NCI-H446 (cell line): Measurements from ENCODE around the gene F11R.
"Not testable (repeated sequence)": the region's sequence is repeated elsewhere in the genome, so short reads cannot be mapped to it uniquely, and the experiment has no call there.

Experiments
- DNase-seq, 2 experiments: peaks; one replicate each; lab custom pipeline; 2025; lab: John Stamatoyannopoulos, UW

F11R gene

GRCh38 chr1:161020509-161021164 lies at the start of gene F11R:
TSS of gene F11R (minus strand) at chr1:161021152. CDS start at chr1:161021073, 79 bp downstream.
- no peak for DNase-seq

GRCh38 chr1:161069731-161070270 lies 48.8 kb upstream of the F11R start, which contains the start of gene ARHGAP30:
TSS of gene ARHGAP30 (minus strand) at chr1:161069891. CDS start at chr1:161069624, 267 bp downstream.
- DNase-seq = no peak

- DNase-seq = no peak
These were observed 48.3 kb upstream of the F11R start for GRCh38 chr1:161069241-161069640.

GRCh38 chr1:161068306-161069234 lies 47.6 kb upstream of the F11R start:
- no peak for DNase-seq

GRCh38 chr1:161066694-161067093 lies 45.7 kb upstream of the F11R start:
- no peak for DNase-seq

- not testable (repeated sequence) for DNase-seq
These were observed 44.7 kb upstream of the F11R start for GRCh38 chr1:161065681-161066080.

GRCh38 chr1:161063936-161064335 lies 43.0 kb upstream of the F11R start:
- DNase-seq = not testable (repeated sequence)

- DNase-seq = no peak
These were observed 40.5 kb upstream of the F11R start for GRCh38 chr1:161061419-161061818.

GRCh38 chr1:161059293-161059692 lies 38.3 kb upstream of the F11R start:
- DNase-seq = no peak

- DNase-seq = no peak
These were observed 33.9 kb upstream of the F11R start for GRCh38 chr1:161054805-161055204.

- no peak for DNase-seq
These were observed 33.3 kb upstream of the F11R start for GRCh38 chr1:161054232-161054631.

- no peak for DNase-seq
These were observed 31.9 kb upstream of the F11R start for GRCh38 chr1:161052899-161053298.

- DNase-seq = no peak
These were observed 30.3 kb upstream of the F11R start for GRCh38 chr1:161051219-161051618.

GRCh38 chr1:161048949-161049722 lies 28.2 kb upstream of the F11R start:
- no peak for DNase-seq

GRCh38 chr1:161047436-161048420 lies 26.8 kb upstream of the F11R start:
- no peak for DNase-seq

- DNase-seq = no peak
These were observed 25.8 kb upstream of the F11R start for GRCh38 chr1:161046605-161047228.

GRCh38 chr1:161045736-161046604 lies 25.0 kb upstream of the F11R start, which contains the start of gene USF1:
TSS of gene USF1 (minus strand) at chr1:161045977. CDS start at chr1:161043275, 2,702 bp downstream.
- DNase-seq = peak; percentile 95

- peak; percentile 19 to 44 for DNase-seq
These were observed 24.2 kb upstream of the F11R start for GRCh38 chr1:161044908-161045735.
